ENCODE measurements around the gene FIGNL1. TPM values are rescaled to one million over a fixed set of nuclear protein-coding genes. Genes with fewer than 3 reads are reported as not detected.
A peak's percentile ranks its signal among the peaks of the same experiment; 100 is the strongest.

Gene FIGNL1
- total RNA-seq, 4 donors from 2014 or later: 3.3 to 6.1 (median 4.5) TPM

DNA sequence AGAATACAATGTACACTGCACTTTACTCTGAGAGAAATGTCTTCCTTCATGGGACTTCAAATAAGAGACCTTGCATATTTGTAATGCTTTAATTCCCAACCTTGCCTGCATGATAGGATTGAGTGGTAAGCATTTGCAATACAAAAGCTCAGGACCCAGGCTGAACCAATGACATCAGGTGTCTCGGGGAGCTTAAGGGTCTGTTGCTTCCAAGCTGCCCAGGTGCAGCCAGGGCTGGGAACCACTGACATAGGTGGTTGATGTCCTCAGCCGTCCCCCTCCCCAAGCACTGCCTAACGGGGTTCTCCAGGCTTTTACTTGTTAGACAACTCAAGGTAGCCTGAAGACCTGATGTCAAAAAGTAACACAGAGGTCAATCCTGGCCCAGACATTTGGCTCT lies 29.1 kb downstream of the FIGNL1 start:
- 78% methylated on average over 3 of the region's 3 CpGs for WGBS
- intact Hi-C loops (cut with DNase I): no loop called here
- no peaks in the 10 kb centered on the region for H3K36me3 ChIP-seq
- TF ChIP-seq, protein P1, sequence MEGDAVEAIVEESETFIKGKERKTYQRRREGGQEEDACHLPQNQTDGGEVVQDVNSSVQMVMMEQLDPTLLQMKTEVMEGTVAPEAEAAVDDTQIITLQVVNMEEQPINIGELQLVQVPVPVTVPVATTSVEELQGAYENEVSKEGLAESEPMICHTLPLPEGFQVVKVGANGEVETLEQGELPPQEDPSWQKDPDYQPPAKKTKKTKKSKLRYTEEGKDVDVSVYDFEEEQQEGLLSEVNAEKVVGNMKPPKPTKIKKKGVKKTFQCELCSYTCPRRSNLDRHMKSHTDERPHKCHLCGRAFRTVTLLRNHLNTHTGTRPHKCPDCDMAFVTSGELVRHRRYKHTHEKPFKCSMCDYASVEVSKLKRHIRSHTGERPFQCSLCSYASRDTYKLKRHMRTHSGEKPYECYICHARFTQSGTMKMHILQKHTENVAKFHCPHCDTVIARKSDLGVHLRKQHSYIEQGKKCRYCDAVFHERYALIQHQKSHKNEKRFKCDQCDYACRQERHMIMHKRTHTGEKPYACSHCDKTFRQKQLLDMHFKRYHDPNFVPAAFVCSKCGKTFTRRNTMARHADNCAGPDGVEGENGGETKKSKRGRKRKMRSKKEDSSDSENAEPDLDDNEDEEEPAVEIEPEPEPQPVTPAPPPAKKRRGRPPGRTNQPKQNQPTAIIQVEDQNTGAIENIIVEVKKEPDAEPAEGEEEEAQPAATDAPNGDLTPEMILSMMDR (IDR thresholded peaks at IDR 0.05): no peak
- TF ChIP-seq POLR2A (IDR thresholded peaks at IDR 0.05; ENCODE audit: low read depth): no peak
- no peak for TF ChIP-seq EP300 (IDR thresholded peaks at IDR 0.05)
- H3K27me3 ChIP-seq: no peaks in the 10 kb centered on the region
- H3K4me3 ChIP-seq: no peak overlapping the region
- H3K4me1 ChIP-seq: no peaks in the 10 kb centered on the region
- H3K27ac ChIP-seq (replicated peaks in 1 of 4): no peak overlapping the region
- H3K9me3 ChIP-seq: no peaks in the 10 kb centered on the region
- DNase-seq (ENCODE audit: extremely low spot score): no peak

DNA sequence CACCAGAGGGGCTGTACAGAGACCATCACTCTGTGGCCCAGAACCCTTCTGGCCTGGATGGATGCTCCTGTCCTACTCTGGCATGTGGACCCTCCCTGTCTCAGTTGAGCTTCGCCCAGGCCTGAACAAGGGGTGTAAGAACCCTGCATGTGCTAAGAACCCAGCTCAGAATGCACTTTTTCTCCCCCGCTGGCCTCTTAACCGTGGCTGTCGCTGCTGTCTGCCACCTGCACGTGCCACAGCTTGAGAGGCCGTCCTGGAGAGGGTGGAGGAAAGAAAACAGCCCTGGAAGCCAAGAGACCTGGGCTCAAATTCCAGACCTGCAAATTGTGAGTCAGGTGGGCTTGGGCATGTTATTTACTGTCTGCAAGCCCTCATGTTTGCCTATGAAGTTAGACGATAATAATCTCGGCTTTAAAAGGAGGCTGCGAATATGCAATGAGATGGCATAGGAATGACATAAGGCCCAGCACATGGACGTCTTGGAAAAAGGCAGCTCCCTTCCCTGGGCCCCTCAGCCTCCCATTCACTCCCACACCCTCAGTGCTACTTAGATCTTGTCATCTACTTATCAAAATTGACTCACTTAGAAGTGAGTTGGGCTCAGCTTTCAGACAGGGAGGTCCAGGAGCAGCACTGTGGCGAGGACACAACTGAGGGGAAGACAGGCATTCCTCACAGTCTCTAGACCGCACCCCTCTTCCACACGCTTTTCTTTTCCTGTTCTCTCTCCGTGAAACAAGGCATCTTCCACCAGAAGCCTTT lies 31.4 kb downstream of the FIGNL1 start:
- TF ChIP-seq, protein P1 (IDR thresholded peaks at IDR 0.05): no peak
- no peak for TF ChIP-seq EP300 (IDR thresholded peaks at IDR 0.05)
- TF ChIP-seq POLR2AphosphoS5 (IDR thresholded peaks at IDR 0.05): no peak
- no peak for TF ChIP-seq POLR2A (IDR thresholded peaks at IDR 0.05; ENCODE audit: low read depth)
- H3K27me3 ChIP-seq: no peaks in the 10 kb centered on the region
- no peak overlapping the region for H3K4me3 ChIP-seq
- H3K36me3 ChIP-seq: no peaks in the 10 kb centered on the region
- WGBS: 78% methylated on average over 14 of the region's 14 CpGs
- no peak overlapping the region for H3K27ac ChIP-seq (replicated peaks in 1 of 4)
- H3K9me3 ChIP-seq: no peaks in the 10 kb centered on the region
- DNase-seq (ENCODE audit: extremely low spot score): no peak
- H3K4me1 ChIP-seq: no peaks in the 10 kb centered on the region
- intact Hi-C loops (cut with DNase I): loop anchor here (10.0 kb wide), 1 partner anchor 214 kb away; no protein-coding TSS in a partner anchor

DNA sequence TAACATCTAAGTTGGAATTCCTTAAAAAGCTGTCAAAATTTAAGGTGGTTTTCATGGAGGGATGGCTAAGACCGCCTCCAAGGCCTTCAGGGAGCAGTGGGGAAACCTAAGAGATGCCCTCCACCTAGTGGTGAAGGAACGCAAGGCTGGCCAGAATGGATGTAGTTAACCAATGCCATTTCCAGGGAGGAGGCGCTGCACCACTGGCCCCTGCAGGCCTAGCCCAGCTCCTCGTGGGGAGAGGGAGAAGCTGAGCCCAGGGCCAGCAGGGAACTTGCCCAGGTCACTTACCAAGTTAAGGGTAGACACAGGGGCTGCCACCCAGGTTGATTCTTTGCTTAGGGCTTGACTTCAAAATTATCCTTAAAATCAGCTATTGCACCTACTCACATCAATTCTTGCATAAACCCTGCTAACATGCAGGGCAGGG lies 32.0 kb downstream of the FIGNL1 start:
- Histone ChIP-seq H3K27me3 (no peaks in the 10 kb centered on the region), H3K27ac (replicated peaks in 1 of 4) (no peak overlapping the region), H3K36me3 (no peaks in the 10 kb centered on the region), H3K4me1 (no peaks in the 10 kb centered on the region), H3K4me3 (no peak overlapping the region), H3K9me3 (no peaks in the 10 kb centered on the region)
- TF ChIP-seq, protein P1 (IDR thresholded peaks at IDR 0.05): peak; percentile 55 to 68 (median 58)
- TF ChIP-seq EP300 (IDR thresholded peaks at IDR 0.05): no peak
- no peak for TF ChIP-seq POLR2A (IDR thresholded peaks at IDR 0.05; ENCODE audit: low read depth)
- no peak for DNase-seq (ENCODE audit: extremely low spot score)
- 12% methylated on average over 4 of the region's 4 CpGs for WGBS
- intact Hi-C loops (cut with DNase I): loop anchor here (10.0 kb wide), 1 partner anchor 213 kb away; no protein-coding TSS in a partner anchor

DNA sequence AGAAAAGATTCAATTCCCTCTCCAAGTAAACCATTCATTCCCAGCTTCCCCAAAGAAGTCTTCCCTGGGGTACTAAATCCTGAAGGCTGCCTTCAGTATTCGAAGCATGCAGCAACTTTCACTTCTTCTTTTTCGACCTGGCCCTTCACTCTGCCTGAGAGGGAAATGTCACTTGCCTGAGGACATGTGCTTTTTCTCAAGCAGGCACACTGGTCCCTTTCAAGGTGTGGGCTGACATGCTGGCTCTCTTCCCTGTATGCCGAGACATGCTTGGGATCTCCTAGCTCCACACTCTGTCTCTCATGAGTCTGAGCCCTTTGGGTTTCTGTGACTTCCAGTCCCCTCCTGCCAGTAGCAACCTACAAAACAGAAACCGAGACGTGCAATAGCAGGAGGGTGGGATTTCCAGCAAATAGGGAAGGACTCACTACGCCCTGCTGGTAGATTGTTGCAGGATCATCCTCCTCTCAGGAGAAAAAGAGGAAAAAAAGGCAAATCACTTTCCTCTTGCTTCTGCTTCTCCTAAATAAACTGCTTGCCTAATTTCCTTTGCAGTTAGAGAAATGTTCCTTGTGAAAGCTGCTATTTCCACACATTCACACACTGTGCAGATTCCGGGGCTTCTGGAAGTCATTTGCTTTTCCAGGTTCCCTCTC lies 33.5 kb downstream of the FIGNL1 start:
- H3K27ac ChIP-seq (replicated peaks in 1 of 4): no peak overlapping the region
- no peaks in the 10 kb centered on the region for H3K9me3 ChIP-seq
- no peaks in the 10 kb centered on the region for H3K4me1 ChIP-seq
- WGBS: 63% methylated on average over 7 of the region's 7 CpGs
- TF ChIP-seq, protein P1 (IDR thresholded peaks at IDR 0.05): no peak
- TF ChIP-seq POLR2AphosphoS5 (IDR thresholded peaks at IDR 0.05) (no peak), POLR2A (IDR thresholded peaks at IDR 0.05; ENCODE audit: low read depth) (no peak), EP300 (IDR thresholded peaks at IDR 0.05) (no peak)
- H3K27me3 ChIP-seq: no peaks in the 10 kb centered on the region
- H3K36me3 ChIP-seq: no peaks in the 10 kb centered on the region
- no peak for DNase-seq (ENCODE audit: extremely low spot score)
- intact Hi-C loops (cut with DNase I): loop anchor here (10.0 kb wide), 1 partner anchor 212 kb away; no protein-coding TSS in a partner anchor
- no peak overlapping the region for H3K4me3 ChIP-seq

Measured in esophagus muscularis mucosa (tissue), 4 donors.